ENCODE results near the gene TMIE. TPM values are rescaled to one million over a fixed set of nuclear protein-coding genes. Genes with fewer than 3 reads are reported as not detected.

Gene TMIE
- total and polyA plus RNA-seq, 2 of the 4 experiments (the other 2 are of a cell fraction): 0.12 TPM; not detected in 1

DNA sequence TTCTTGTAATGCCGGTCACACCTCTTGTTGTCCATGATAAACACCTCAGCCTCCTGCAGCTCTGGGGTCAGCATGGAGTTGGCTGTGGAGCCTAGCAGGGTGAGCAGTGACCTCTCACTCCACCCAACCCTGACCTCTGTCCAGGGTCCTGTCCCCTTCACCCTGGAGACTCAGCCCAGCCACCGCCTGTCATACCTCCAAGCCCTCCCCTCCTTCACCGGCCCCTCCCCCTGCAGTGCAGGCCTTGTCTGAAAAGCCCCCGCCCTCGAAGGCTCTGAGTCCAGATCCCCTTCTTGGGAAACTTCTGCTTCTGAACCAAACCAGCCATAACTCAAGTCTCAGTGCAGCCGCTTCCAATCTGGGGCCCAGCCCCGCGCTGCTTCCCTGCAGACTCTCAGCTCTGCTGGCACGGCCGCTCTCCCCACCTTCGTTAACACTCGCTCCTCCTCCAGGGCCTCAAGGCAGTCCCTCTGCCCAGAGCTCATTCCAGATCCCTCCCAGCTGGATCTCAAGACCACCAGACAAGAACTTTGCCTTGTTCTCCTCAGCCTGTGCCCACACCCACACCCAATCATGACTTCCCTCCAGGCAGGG lies 41.9 kb downstream of the TMIE start:
- POLR2A ChIA-PET (ENCODE audit: unreplicated experiment): no interaction called here

More for the DNA sequence above, 41.9 kb downstream of the TMIE start:
- H3K18ac ChIP-seq (ENCODE audit: low read depth, low read length): no peak overlapping the region
- no peak overlapping the region for H3K4me2 ChIP-seq (ENCODE audit: low read depth, low read length)
- H2BK15ac ChIP-seq (ENCODE audit: low read depth, low read length): no peak overlapping the region
- in situ Hi-C loops (cut with MboI; ENCODE audit: low sequenced_read_pairs): no loop called here
- CTCF ChIA-PET: no interaction called here
- H2AFZ ChIP-seq (replicated peaks; ENCODE audit: low read length, poor library complexity): no peak overlapping the region
- DNase-seq (no peak), ATAC-seq (ENCODE audit: low read depth) (no peak)
- H2BK20ac ChIP-seq (ENCODE audit: low read depth, low read length): no peak overlapping the region
- dilution Hi-C loops (cut with HindIII; ENCODE audit: low sequenced_read_pairs, unreplicated experiment): no loop called here
- no TSS peak for BruUV-seq (replicated peaks)
- H2BK5ac ChIP-seq (ENCODE audit: low read depth, low read length, poor library complexity, severe bottlenecking): no peak overlapping the region
- H3K4ac ChIP-seq (ENCODE audit: low read depth, low read length): no peak overlapping the region
- H2AK9ac ChIP-seq (replicated peaks; ENCODE audit: low read depth, low read length, poor library complexity): no peak overlapping the region
- H3K27ac ChIP-seq (ENCODE audit: insufficient read depth, low read length): no peak overlapping the region
- H4K91ac ChIP-seq (ENCODE audit: insufficient read depth, low read depth, low read length): no peak overlapping the region
- H3K9me3 ChIP-seq (ENCODE audit: control insufficient read depth, insufficient read depth, low read length): no peaks in the 10 kb centered on the region
- H3K23ac ChIP-seq (ENCODE audit: low read depth, low read length): no peak overlapping the region
- TF ChIP-seq CEBPB (IDR thresholded peaks at IDR 0.05; ENCODE audit: low read depth, low read length) (no peak), BHLHE40 (IDR thresholded peaks at IDR 0.05; ENCODE audit: low read depth, low read length) (no peak), CHD1 (IDR thresholded peaks at IDR 0.05; ENCODE audit: low read depth, low read length) (no peak), RFX5 (IDR thresholded peaks at IDR 0.05; ENCODE audit: low read depth, low read length) (no peak), POLR2A (IDR thresholded peaks at IDR 0.05; ENCODE audit: low read depth, low read length) (no peak), SMC3 (IDR thresholded peaks at IDR 0.05; ENCODE audit: low read depth, low read length) (no peak), RCOR1 (IDR thresholded peaks at IDR 0.05; ENCODE audit: insufficient replicate concordance, low read length) (no peak), MAFK (IDR thresholded peaks at IDR 0.05; ENCODE audit: low read depth, low read length) (no peak), MXI1 (IDR thresholded peaks at IDR 0.05; ENCODE audit: borderline replicate concordance, low read depth, low read length) (no peak), RAD21 (IDR thresholded peaks at IDR 0.05; ENCODE audit: low read length) (no peak), FOS (IDR thresholded peaks at IDR 0.05; ENCODE audit: low read depth, low read length) (no peak), NFE2L2 (IDR thresholded peaks at IDR 0.05; ENCODE audit: low read depth, low read length) (no peak), MAZ (IDR thresholded peaks at IDR 0.05; ENCODE audit: borderline replicate concordance, low read depth, low read length) (no peak)
- TF ChIP-seq, protein P1, sequence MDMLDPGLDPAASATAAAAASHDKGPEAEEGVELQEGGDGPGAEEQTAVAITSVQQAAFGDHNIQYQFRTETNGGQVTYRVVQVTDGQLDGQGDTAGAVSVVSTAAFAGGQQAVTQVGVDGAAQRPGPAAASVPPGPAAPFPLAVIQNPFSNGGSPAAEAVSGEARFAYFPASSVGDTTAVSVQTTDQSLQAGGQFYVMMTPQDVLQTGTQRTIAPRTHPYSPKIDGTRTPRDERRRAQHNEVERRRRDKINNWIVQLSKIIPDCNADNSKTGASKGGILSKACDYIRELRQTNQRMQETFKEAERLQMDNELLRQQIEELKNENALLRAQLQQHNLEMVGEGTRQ (IDR thresholded peaks at IDR 0.05; ENCODE audit: low read depth, low read length): no peak
- TF ChIP-seq, protein P2, sequence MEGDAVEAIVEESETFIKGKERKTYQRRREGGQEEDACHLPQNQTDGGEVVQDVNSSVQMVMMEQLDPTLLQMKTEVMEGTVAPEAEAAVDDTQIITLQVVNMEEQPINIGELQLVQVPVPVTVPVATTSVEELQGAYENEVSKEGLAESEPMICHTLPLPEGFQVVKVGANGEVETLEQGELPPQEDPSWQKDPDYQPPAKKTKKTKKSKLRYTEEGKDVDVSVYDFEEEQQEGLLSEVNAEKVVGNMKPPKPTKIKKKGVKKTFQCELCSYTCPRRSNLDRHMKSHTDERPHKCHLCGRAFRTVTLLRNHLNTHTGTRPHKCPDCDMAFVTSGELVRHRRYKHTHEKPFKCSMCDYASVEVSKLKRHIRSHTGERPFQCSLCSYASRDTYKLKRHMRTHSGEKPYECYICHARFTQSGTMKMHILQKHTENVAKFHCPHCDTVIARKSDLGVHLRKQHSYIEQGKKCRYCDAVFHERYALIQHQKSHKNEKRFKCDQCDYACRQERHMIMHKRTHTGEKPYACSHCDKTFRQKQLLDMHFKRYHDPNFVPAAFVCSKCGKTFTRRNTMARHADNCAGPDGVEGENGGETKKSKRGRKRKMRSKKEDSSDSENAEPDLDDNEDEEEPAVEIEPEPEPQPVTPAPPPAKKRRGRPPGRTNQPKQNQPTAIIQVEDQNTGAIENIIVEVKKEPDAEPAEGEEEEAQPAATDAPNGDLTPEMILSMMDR (conservative IDR thresholded peaks at IDR 0.05; ENCODE audit: low read depth, low read length): no peak
- TF ChIP-seq, protein P3, sequence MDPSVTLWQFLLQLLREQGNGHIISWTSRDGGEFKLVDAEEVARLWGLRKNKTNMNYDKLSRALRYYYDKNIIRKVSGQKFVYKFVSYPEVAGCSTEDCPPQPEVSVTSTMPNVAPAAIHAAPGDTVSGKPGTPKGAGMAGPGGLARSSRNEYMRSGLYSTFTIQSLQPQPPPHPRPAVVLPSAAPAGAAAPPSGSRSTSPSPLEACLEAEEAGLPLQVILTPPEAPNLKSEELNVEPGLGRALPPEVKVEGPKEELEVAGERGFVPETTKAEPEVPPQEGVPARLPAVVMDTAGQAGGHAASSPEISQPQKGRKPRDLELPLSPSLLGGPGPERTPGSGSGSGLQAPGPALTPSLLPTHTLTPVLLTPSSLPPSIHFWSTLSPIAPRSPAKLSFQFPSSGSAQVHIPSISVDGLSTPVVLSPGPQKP (IDR thresholded peaks at IDR 0.05; ENCODE audit: borderline replicate concordance, low read depth, low read length): no peak
- no peaks in the 10 kb centered on the region for H3K4me1 ChIP-seq (ENCODE audit: control insufficient read depth, insufficient read depth, low read length)
- H3K14ac ChIP-seq (replicated peaks; ENCODE audit: low read depth, low read length): no peak overlapping the region
- H3K9me1 ChIP-seq (ENCODE audit: insufficient read depth, low read length): no peaks in the 10 kb centered on the region
- 41% methylated on average over 5 of the region's 12 CpGs; no CpG with 5 or more reads in 1 of the 2 experiments for WGBS, 2 experiments (ENCODE audit: extremely low coverage in 2 of 2, insufficient read length in 1 of 2)
- peaks cover 24% of the 10 kb centered on the region for H3K27me3 ChIP-seq (ENCODE audit: control insufficient read depth, insufficient read depth, low read length)
- H4K8ac ChIP-seq (ENCODE audit: low read depth in 2 of 2, low read length in 2 of 2): no peak overlapping the region
- H3K79me1 ChIP-seq (ENCODE audit: low read depth in 1 of 2, low read length in 2 of 2): no peaks in the 10 kb centered on the region
- H4K5ac ChIP-seq (ENCODE audit: low read depth, low read length): no peak overlapping the region
- H4K20me1 ChIP-seq (ENCODE audit: insufficient read depth, low read length): no peaks in the 10 kb centered on the region
- H3K9ac ChIP-seq (ENCODE audit: low read depth, low read length): no peak overlapping the region
- intact Hi-C loops (cut with micrococcal nuclease): no loop called here
- H3K56ac ChIP-seq (ENCODE audit: extremely low read depth, insufficient read depth, low read length): no peak overlapping the region
- H2BK120ac ChIP-seq (ENCODE audit: low read depth, low read length): no peak overlapping the region
- no peak overlapping the region for H2AK5ac ChIP-seq (ENCODE audit: low read depth, low read length)
- H3K4me3 ChIP-seq (ENCODE audit: insufficient read depth, low read depth, low read length): no peak overlapping the region
- no peaks in the 10 kb centered on the region for H3K36me3 ChIP-seq (ENCODE audit: control insufficient read depth, insufficient read depth, low read length)

Measured in IMR-90 (cell line).